GM23248 (cell line): ENCODE results near the gene TLE1.

Source experiments
- EZH2 ChIP-seq: fragments of 200-600 bp; sonication (generic); IDR thresholded peaks from 2 replicates; pipeline ENCODE4 v1.6.1; 2018; ENCODE audit warnings: antibody characterized with exemption, mild to moderate bottlenecking; ENCODE audit not compliant: insufficient read depth, poor library complexity, severe bottlenecking
- EZH2phosphoT487 ChIP-seq: fragments of 200-600 bp; sonication (generic); IDR thresholded peaks from 2 replicates; pipeline ENCODE4 v1.6.1; 2018; ENCODE audit warnings: antibody characterized with exemption, moderate library complexity, mild to moderate bottlenecking, low read depth; ENCODE audit not compliant: insufficient read depth

GRCh38 chr9:81687521-81688261, 1.7 kb downstream of the TLE1 start:
- TF ChIP-seq EZH2 (no peak), EZH2phosphoT487 (no peak)
